GM12873 (cell line): ENCODE results near the gene SLC34A3.

Experiments
- TF ChIP-seq, protein P1 (sequence below): IDR thresholded peaks from 2 replicates; pipeline ENCODE4 v1.5.1; 2012; ENCODE audit warnings: low read depth, mild to moderate bottlenecking, moderate library complexity, low read length, control low read depth; ENCODE audit not compliant: insufficient read depth; ENCODE audit errors: missing control alignments

SLC34A3 gene

DNA sequence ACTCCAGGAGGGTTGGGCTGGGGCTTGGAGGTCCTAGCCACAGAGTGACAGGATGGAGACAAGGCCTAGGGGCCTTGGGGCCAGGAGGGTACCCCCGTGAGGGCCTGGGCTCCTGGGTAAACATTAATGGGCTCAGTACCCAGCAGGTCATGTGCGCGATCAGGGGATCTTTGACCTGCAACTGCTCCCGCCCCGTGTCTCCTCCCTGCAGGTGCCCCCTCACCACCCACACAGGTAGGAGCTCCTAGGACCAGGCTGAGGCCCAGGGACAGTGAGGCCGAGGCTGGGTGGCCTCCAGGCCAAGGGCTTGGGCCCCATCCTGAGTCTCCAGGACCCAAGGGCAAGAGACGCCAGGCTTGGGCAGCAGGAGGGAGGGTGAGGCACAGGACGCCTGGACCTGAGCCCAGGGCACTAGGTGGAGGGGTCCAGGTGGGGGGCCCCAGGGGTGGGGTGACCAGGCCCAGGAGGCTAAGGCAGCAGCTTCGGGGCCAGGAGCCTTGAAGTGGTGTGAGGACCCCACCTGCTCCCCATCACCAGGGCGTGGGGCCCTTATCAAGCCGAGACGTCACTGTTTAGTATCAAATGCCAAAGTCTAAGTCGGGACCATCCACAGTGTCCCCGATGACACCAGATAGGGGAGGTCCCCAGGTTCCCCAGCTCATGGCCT is at the start of gene SLC34A3:
Gene SLC34A3, plus strand, starts transcription at position 197 of the 667 bp plus-strand sequence. CDS start 802 bp downstream, outside the sequence.
- TF ChIP-seq, protein P1, sequence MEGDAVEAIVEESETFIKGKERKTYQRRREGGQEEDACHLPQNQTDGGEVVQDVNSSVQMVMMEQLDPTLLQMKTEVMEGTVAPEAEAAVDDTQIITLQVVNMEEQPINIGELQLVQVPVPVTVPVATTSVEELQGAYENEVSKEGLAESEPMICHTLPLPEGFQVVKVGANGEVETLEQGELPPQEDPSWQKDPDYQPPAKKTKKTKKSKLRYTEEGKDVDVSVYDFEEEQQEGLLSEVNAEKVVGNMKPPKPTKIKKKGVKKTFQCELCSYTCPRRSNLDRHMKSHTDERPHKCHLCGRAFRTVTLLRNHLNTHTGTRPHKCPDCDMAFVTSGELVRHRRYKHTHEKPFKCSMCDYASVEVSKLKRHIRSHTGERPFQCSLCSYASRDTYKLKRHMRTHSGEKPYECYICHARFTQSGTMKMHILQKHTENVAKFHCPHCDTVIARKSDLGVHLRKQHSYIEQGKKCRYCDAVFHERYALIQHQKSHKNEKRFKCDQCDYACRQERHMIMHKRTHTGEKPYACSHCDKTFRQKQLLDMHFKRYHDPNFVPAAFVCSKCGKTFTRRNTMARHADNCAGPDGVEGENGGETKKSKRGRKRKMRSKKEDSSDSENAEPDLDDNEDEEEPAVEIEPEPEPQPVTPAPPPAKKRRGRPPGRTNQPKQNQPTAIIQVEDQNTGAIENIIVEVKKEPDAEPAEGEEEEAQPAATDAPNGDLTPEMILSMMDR: no peak

DNA sequence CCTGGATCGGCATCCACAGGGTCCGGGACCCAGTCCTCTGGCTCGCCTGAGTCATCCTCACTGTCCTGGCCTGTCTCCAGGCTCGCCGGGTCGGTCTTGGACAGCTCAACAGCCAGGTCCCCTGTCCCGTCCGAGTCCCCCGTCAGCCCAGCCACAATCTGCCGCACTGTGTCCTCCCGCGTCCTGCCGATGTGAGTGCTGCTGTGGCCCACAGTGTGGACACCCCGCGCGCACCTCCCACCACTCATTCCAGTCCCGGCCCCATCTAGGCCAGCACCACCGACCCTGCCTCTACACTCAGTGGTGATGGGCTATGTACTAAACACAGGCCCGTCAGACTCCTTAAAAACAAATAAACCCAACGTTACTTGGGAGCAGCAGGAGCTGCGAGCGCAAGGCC is 49.0 kb upstream of the SLC34A3 start:
- TF ChIP-seq, protein P1: no peak

DNA sequence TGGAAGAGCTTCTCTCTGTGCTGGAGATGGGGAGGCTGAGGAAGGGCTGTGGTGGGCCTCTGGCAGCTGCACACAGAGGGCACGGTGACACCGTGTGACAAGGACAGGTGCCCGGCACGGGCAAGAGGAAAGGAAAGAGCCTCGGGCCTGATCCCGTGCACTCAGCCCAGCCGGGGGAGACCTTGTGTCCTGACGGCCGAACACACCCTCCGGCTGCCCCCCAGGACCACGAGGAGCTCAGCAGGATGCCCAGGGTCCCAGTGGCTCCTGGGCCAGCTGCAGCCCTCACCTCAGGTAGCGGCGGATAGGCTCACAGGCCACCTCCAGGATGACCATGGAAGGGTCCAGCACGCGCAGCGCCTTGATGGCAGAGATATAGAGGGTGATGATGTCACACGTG is 47.9 kb upstream of the SLC34A3 start:
- TF ChIP-seq, protein P1: no peak

DNA sequence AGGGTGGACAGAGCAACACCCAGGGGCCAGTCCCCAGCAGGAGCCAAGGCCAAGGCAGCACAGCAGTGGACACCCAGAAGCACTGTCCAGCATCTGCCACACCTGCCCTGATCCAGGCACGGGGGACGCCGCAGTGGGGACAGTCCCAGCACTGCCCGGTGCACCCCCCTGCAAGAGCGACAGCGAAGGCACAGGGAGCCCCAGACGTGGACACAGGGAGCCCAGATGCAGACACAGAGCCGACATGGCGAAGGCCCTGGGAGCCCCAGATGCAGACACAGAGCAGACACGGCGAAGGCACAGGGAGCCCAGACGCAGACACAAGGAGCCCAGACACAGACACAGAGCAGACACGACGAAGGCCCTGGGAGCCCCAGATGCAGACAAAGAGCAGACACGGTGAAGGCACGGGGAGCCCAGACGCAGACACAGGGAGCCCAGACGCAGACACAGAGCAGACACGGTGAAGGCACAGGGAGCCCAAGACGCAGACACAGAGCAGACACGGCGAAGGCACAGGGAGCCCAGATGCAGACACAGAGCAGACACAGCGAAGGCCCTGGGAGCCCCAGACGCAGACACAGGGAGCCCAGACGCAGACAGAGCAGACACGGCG is 46.6 kb upstream of the SLC34A3 start:
- TF ChIP-seq, protein P1: no peak

DNA sequence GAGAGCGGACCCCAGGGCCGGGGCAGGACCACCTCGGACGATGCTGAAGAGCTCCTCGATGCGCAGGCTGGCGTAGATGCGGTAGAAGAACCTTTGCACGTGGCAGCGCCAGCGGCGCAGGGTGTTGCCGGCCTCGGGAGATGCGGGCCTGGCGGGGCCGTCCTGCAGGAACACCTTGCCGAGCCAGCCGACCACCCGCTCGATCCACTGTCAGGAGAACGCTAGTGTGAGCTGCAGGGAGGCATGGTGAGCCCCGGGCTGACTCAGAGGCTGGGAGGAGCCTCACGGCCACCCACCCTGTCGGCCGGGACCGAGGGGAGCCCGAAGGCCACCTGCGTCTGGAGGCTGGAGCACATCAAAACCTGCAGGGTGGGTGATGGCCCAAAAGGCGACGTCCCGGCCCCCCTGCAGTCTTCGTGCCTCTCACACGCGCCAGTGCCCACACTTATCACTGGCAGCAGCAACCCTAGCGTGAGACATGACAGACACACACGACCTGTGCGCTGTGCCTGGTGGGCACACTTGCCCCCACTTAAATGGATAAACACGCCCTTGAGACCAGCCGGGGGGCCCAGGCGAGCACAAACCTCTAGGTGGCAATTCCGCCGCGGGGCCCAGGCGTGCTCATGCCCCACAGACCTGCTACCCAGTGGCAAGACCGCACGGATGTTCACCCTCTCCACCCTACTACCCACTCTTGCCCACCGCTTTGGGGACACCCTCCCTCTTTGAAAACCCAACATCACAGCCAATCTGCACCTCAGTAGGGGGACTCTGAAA is 45.6 kb upstream of the SLC34A3 start:
- TF ChIP-seq, protein P1: no peak

DNA sequence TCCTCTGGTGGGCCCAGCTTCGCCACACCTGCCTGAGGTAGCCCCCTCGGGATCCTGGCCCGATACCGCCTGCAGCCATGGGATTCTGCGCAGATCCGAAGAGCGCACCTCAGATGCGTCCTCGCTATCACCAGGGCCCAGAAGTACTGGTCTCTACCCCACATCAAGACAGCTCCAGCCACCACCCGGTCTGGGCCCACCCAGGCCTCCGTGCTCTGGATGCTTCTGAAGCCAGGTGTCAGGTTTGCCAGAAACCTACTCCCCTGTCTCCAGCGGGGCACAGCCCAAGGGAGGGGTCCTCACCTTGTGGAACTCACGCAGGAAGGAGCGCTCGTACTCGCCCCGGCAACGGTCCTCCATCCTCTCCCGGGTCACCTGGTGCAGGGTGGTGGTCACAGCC is 44.8 kb upstream of the SLC34A3 start:
- TF ChIP-seq, protein P1: no peak

DNA sequence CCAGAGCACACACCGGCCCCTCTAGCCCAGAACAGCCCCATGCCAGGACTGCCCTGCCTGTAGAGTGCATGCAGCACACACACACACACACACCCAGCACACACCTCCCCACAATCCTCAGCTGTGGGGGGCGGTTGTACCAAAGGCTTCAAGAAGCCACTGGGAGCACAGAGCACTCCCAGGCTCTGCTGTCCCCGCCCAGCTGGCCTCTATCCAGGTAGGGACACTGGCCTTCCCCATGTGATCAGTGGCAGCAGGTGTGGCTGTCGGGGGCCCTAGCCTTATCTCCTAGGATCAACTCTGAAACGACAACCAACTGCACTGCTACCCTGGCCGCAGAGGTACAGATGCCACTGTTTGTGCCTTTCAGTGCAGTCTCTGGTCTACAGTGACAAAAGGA is 44.3 kb upstream of the SLC34A3 start:
- TF ChIP-seq, protein P1: no peak
